CD4-positive, alpha-beta T cell treated with Interleukin-12 subunit alpha and Interleukin-12 subunit beta, for 1 hour (primary cell): ENCODE results near the gene OLIG1.
A peak's percentile ranks its signal among the peaks of the same experiment; 100 is the strongest.

Experiments
- DNase-seq: peaks from one replicate; pipeline ENCODE4 v3.0.0-alpha.2; 2020

Gene OLIG1

DNA sequence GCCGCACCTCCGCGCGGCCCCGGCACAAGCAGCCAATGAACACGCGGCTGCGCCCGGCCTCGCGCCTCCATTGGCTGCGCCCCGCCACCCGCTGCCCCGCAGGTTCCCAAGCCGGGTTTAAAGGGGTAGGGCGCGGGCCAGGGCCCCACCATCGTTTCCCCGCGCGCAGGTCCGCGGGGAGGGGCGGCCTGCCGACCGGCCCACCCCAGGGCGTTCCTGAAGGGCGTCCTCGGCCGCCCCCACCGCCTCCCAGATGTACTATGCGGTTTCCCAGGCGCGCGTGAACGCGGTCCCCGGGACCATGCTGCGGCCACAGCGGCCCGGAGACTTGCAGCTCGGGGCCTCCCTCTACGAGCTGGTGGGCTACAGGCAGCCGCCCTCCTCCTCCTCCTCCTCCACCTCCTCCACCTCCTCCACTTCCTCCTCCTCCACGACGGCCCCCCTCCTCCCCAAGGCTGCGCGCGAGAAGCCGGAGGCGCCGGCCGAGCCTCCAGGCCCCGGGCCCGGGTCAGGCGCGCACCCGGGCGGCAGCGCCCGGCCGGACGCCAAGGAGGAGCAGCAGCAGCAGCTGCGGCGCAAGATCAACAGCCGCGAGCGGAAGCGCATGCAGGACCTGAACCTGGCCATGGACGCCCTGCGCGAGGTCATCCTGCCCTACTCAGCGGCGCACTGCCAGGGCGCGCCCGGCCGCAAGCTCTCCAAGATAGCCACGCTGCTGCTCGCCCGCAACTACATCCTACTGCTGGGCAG is at the start of gene OLIG1:
Gene OLIG1 (plus strand): TSS at position 148 of the 750 bp plus-strand sequence. CDS start 106 bp downstream, at position 254.
- DNase-seq = peak; percentile 22

- DNase-seq = no peak
Observed at GRCh38 chr21:33020558-33021100, 49.3 kb upstream of the OLIG1 start.

GRCh38 chr21:33021150-33021549 is 48.8 kb upstream of the OLIG1 start:
- DNase-seq = no peak

DNA sequence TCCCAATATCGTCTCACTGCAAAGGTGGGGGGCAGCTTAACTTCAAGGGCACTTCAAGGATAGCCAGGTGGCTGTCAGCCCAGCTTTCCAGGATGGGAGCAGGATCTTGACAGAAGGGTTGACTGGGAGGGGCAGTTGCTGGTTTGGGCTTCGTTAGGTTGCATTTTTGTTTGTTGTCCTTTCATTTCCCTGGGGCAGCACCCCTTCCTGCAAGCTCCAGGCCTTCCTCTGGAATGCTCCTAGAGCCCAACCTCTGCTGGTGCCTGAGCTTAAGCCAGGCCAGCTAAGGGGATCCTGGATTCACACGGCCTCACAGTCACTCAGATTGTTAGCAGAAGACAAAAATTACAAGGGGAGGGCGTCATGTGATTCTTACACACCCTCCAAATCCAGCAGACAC is 48.3 kb upstream of the OLIG1 start:
- DNase-seq = no peak

- no peak for DNase-seq
Observed at GRCh38 chr21:33022489-33022827, 47.5 kb upstream of the OLIG1 start.

- DNase-seq = no peak
Observed at GRCh38 chr21:33022828-33023573, 46.9 kb upstream of the OLIG1 start.

- DNase-seq = no peak
Observed at GRCh38 chr21:33023574-33024200, 46.3 kb upstream of the OLIG1 start.

- no peak for DNase-seq
Observed at GRCh38 chr21:33024201-33025103, 45.5 kb upstream of the OLIG1 start.

DNA sequence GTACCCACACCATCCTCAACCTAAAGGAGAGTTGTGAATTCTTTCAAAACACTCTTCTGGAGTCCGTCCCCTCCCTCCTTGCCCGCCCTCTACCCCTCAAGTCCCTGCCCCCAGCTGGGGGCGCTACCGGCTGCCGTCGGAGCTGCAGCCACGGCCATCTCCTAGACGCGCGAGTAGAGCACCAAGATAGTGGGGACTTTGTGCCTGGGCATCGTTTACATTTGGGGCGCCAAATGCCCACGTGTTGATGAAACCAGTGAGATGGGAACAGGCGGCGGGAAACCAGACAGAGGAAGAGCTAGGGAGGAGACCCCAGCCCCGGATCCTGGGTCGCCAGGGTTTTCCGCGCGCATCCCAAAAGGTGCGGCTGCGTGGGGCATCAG is 44.8 kb upstream of the OLIG1 start:
- no peak for DNase-seq

DNA sequence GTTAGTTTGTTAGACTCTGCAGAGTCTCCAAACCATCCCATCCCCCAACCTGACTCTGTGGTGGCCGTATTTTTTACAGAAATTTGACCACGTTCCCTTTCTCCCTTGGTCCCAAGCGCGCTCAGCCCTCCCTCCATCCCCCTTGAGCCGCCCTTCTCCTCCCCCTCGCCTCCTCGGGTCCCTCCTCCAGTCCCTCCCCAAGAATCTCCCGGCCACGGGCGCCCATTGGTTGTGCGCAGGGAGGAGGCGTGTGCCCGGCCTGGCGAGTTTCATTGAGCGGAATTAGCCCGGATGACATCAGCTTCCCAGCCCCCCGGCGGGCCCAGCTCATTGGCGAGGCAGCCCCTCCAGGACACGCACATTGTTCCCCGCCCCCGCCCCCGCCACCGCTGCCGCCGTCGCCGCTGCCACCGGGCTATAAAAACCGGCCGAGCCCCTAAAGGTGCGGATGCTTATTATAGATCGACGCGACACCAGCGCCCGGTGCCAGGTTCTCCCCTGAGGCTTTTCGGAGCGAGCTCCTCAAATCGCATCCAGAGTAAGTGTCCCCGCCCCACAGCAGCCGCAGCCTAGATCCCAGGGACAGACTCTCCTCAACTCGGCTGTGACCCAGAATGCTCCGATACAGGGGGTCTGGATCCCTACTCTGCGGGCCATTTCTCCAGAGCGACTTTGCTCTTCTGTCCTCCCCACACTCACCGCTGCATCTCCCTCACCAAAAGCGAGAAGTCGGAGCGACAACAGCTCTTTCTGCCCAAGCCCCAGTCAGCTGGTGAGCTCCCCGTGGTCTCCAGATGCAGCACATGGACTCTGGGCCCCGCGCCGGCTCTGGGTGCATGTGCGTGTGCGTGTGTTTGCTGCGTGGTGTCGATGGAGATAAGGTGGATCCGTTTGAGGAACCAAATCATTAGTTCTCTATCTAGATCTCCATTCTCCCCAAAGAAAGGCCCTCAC is 44.2 kb upstream of the OLIG1 start, which contains the start of gene OLIG2:
Gene OLIG2 (plus strand): TSS at position 447 of the 954 bp plus-strand sequence. CDS start 928 bp downstream, outside the sequence.
- DNase-seq = no peak

DNA sequence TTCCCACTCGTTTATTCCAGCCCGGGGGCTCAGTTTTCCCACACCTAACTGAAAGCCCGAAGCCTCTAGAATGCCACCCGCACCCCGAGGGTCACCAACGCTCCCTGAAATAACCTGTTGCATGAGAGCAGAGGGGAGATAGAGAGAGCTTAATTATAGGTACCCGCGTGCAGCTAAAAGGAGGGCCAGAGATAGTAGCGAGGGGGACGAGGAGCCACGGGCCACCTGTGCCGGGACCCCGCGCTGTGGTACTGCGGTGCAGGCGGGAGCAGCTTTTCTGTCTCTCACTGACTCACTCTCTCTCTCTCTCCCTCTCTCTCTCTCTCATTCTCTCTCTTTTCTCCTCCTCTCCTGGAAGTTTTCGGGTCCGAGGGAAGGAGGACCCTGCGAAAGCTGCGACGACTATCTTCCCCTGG is 43.5 kb upstream of the OLIG1 start:
- no peak for DNase-seq

DNA sequence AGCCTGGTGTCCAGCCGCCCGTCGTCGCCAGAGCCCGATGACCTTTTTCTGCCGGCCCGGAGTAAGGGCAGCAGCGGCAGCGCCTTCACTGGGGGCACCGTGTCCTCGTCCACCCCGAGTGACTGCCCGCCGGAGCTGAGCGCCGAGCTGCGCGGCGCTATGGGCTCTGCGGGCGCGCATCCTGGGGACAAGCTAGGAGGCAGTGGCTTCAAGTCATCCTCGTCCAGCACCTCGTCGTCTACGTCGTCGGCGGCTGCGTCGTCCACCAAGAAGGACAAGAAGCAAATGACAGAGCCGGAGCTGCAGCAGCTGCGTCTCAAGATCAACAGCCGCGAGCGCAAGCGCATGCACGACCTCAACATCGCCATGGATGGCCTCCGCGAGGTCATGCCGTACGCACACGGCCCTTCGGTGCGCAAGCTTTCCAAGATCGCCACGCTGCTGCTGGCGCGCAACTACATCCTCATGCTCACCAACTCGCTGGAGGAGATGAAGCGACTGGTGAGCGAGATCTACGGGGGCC is 43.0 kb upstream of the OLIG1 start:
- DNase-seq = no peak

DNA sequence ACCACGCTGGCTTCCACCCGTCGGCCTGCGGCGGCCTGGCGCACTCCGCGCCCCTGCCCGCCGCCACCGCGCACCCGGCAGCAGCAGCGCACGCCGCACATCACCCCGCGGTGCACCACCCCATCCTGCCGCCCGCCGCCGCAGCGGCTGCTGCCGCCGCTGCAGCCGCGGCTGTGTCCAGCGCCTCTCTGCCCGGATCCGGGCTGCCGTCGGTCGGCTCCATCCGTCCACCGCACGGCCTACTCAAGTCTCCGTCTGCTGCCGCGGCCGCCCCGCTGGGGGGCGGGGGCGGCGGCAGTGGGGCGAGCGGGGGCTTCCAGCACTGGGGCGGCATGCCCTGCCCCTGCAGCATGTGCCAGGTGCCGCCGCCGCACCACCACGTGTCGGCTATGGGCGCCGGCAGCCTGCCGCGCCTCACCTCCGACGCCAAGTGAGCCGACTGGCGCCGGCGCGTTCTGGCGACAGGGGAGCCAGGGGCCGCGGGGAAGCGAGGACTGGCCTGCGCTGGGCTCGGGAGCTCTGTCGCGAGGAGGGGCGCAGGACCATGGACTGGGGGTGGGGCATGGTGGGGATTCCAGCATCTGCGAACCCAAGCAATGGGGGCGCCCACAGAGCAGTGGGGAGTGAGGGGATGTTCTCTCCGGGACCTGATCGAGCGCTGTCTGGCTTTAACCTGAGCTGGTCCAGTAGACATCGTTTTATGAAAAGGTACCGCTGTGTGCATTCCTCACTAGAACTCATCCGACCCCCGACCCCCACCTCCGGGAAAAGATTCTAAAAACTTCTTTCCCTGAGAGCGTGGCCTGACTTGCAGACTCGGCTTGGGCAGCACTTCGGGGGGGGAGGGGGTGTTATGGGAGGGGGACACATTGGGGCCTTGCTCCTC is 42.3 kb upstream of the OLIG1 start:
- no peak for DNase-seq

DNA sequence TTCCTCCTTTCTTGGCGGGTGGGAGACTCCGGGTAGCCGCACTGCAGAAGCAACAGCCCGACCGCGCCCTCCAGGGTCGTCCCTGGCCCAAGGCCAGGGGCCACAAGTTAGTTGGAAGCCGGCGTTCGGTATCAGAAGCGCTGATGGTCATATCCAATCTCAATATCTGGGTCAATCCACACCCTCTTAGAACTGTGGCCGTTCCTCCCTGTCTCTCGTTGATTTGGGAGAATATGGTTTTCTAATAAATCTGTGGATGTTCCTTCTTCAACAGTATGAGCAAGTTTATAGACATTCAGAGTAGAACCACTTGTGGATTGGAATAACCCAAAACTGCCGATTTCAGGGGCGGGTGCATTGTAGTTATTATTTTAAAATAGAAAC is 41.7 kb upstream of the OLIG1 start:
- no peak for DNase-seq

- DNase-seq = no peak
Observed at GRCh38 chr21:33028773-33029384, 41.1 kb upstream of the OLIG1 start.

DNA sequence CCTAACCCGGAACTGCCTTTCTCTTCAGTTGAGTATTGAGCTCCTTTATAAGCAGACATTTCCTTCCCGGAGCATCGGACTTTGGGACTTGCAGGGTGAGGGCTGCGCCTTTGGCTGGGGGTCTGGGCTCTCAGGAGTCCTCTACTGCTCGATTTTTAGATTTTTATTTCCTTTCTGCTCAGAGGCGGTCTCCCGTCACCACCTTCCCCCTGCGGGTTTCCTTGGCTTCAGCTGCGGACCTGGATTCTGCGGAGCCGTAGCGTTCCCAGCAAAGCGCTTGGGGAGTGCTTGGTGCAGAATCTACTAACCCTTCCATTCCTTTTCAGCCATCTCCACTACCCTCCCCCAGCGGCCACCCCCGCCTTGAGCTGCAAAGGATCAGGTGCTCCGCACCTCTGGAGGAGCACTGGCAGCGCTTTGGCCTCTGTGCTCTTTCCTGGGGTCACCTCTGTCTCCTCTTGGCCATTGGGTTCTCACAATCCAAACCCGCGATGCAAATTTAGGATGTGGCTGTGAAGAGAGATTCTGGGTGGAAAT is 40.5 kb upstream of the OLIG1 start:
- DNase-seq = no peak

- DNase-seq = no peak
Observed at GRCh38 chr21:33029975-33030461, 39.9 kb upstream of the OLIG1 start.

- DNase-seq = no peak
Observed at GRCh38 chr21:33030633-33031032, 39.3 kb upstream of the OLIG1 start.
